Gastrocnemius medialis (tissue), 4 donors: ENCODE measurements around the gene COPS2.

Experiments used
- POLR2A ChIP-seq, 2 donors: fragments of 450-650 bp; IDR thresholded peaks; one replicate each; pipeline ENCODE4 v1.6.1; 2017; ENCODE audit warnings: antibody characterized with exemption in 2 of 2, mild to moderate bottlenecking in 2 of 2, moderate library complexity in 2 of 2
- TF ChIP-seq, protein P1 (sequence below), 5 experiments: fragments of 450-650 bp in 3 of 5; fragments of 200-600 bp in 2 of 5; sonication (generic) in 2 of 5; IDR thresholded peaks in 4 of 5; conservative IDR thresholded peaks in 1 of 5; 1 replicate in 4 of 5; 2 replicates in 1 of 5; pipeline ENCODE4 v1.5.1; 2016 to 2019; ENCODE audit warnings: antibody characterized with exemption in 5 of 5, mild to moderate bottlenecking in 3 of 5, moderate library complexity in 3 of 5

DNA sequence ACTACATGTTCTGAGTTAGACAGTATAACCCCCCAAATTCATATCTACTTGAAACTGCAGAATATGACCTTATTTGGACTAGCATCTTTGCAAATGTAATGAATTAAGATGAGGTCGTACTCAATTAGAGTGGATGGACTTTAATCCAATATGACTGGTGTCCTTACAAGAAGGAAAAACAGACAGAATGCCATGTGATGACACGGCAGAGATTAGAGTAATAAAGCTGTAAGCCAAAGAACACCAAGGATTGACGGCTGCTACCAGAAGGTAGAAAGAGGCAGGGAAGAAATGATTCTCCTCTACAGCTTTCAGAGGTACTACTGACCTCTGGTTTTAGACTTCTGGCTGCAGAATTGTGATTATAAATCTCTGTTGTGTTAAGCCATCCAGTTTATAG, 44.9 kb upstream of the COPS2 start:
- TF ChIP-seq, protein P1, sequence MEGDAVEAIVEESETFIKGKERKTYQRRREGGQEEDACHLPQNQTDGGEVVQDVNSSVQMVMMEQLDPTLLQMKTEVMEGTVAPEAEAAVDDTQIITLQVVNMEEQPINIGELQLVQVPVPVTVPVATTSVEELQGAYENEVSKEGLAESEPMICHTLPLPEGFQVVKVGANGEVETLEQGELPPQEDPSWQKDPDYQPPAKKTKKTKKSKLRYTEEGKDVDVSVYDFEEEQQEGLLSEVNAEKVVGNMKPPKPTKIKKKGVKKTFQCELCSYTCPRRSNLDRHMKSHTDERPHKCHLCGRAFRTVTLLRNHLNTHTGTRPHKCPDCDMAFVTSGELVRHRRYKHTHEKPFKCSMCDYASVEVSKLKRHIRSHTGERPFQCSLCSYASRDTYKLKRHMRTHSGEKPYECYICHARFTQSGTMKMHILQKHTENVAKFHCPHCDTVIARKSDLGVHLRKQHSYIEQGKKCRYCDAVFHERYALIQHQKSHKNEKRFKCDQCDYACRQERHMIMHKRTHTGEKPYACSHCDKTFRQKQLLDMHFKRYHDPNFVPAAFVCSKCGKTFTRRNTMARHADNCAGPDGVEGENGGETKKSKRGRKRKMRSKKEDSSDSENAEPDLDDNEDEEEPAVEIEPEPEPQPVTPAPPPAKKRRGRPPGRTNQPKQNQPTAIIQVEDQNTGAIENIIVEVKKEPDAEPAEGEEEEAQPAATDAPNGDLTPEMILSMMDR (IDR thresholded peaks at IDR 0.05 in 4 of 5, conservative IDR thresholded peaks at IDR 0.05 in 1 of 5), result no peak
- TF ChIP-seq POLR2A (IDR thresholded peaks at IDR 0.05), result no peak
